Esophagus squamous epithelium (tissue), 4 donors: ENCODE data around the gene ZNF195.
"Not testable (repeated sequence)": the region's sequence is repeated elsewhere in the genome, so short reads cannot be mapped to it uniquely, and the experiment has no call there.

Experiments used
- CTCF ChIP-seq, 6 experiments: fragments of 450-650 bp in 4 of 6; fragments of 200-600 bp in 2 of 6; sonication (generic) in 2 of 6; IDR thresholded peaks; one replicate each; pipeline ENCODE4 v1.5.1; 2016 to 2019; ENCODE audit warnings: antibody characterized with exemption in 6 of 6, mild to moderate bottlenecking in 4 of 6, moderate library complexity in 4 of 6
- POLR2A ChIP-seq, 4 donors: fragments of 450-650 bp; IDR thresholded peaks; one replicate each; pipeline ENCODE4 v1.6.1; 2017; ENCODE audit warnings: antibody characterized with exemption in 4 of 4, mild to moderate bottlenecking in 4 of 4, moderate library complexity in 3 of 4

- not testable (repeated sequence) for TF ChIP-seq POLR2A, CTCF (IDR thresholded peaks at IDR 0.05)
These were observed 16.5 kb upstream of the ZNF195 start for GRCh38 chr11:3395468-3395867.
